ENCODE data around the gene EIF3CL.
"Not testable (repeated sequence)": the region's sequence is repeated elsewhere in the genome, so short reads cannot be mapped to it uniquely, and the experiment has no call there.

DNA sequence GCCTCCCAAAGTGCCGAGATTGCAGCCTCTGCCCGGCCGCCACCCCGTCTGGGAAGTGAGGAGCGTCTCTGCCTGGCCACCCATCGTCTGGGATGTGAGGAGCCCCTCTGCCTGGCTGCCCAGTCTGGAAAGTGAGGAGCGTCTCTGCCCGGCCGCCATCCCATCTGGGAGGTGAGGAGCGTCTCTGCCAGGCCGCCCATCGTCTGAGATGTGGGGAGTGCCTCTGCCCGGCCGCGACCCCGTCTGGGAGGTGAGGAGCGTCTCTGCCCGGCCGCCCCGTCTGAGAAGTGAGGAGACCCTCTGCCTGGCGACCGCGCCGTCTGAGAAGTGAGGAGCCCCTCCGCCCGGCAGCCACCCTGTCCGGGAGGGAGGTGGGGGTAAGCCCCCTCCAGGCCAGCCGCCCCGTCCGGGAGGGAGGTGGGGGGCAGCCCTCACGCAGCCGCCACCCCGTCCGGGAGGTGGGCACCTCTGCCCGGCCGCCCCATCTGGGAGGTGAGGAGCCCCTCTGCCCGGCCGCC, 26.5 kb downstream of the EIF3CL start:
- not testable (repeated sequence) for TF ChIP-seq EZH2 (IDR thresholded peaks at IDR 0.05; ENCODE audit: insufficient read depth, low read length)
- TF ChIP-seq, protein P1, sequence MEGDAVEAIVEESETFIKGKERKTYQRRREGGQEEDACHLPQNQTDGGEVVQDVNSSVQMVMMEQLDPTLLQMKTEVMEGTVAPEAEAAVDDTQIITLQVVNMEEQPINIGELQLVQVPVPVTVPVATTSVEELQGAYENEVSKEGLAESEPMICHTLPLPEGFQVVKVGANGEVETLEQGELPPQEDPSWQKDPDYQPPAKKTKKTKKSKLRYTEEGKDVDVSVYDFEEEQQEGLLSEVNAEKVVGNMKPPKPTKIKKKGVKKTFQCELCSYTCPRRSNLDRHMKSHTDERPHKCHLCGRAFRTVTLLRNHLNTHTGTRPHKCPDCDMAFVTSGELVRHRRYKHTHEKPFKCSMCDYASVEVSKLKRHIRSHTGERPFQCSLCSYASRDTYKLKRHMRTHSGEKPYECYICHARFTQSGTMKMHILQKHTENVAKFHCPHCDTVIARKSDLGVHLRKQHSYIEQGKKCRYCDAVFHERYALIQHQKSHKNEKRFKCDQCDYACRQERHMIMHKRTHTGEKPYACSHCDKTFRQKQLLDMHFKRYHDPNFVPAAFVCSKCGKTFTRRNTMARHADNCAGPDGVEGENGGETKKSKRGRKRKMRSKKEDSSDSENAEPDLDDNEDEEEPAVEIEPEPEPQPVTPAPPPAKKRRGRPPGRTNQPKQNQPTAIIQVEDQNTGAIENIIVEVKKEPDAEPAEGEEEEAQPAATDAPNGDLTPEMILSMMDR (IDR thresholded peaks at IDR 0.05; ENCODE audit: insufficient read depth, low read depth, low read length), result not testable (repeated sequence)
